ENCODE measurements around the gene CARD11.
"Not testable (repeated sequence)": the region's sequence is repeated elsewhere in the genome, so short reads cannot be mapped to it uniquely, and the experiment has no call there.

The CARD11 gene

DNA sequence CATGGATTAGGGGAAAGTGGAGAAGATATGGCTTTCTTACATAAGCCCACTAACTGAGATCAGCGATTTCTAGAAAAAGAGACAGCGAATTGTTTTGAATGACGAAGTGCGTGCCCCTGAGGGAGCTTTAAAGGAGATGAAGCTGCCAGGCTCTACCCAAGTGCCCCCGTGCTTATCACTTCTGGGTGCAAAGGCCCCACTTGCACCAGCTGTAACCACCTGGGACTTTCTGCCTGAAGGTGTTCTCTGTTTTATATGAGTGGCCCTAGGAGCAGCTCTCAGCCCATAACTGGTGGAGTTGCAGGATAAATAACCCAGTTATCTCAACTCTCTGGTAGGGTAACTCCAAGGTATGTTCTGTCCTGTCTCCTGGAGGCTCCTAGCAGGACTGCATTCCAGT, 20.4 kb upstream of the CARD11 start:
- no peak for DNase-seq (ENCODE audit: low read depth in 2 of 2)

DNA sequence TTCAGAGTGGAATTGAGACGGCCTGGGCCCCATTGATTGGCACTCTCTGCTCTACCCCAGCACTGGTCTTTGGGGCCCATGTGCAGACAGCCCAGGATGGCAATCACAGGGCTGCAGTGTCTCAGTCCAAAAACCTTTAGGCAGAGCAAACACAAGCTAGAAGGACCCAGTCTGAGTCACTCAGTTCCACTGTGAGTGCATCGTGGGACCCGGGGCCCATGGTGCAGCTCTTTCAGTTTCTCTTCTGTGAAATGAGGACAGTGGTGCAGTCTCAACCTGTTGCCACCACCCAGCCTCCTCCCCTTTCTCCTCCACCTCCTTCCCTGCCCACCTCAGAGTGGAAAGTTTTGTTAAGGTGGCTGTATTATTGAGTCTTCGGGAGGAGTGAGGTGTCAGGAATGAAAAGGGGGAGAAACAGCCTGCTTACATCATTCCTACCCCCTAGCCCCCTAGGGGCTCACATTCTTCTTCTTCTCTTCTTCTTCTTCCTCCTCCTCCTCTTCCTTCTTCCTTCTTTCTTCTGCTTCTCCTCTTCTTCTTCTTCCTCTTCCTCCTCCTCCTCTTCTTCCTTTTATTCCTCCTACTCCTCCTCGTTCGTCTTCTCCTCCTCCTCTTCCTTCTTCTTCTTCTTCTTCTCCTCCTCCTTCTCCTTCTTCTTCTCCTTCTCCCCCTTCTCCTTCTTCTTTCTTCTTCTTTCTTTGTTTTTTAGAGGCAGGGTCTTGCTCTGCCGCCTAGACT, 19.5 kb upstream of the CARD11 start:
- peak; percentile 72 to 77 for DNase-seq (ENCODE audit: low read depth in 2 of 2)

DNA sequence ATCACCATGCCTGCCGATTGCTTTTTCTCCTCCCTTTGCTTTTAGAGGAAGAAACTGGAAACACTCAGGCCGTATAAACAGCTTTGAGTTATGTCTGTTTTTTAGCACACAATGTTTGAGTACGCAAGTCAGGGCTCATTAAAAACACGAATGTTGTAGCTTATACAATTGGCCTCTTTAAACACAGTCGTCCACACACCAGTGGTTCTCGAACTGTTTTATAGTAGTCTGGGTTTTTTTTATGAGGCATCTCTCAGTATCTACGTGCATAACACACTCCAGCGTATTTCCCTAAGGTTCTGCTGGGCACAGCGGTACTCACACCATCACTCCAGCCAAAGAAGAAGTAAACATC, 13.4 kb upstream of the CARD11 start:
- DNase-seq (ENCODE audit: low read depth in 2 of 2): no peak

DNA sequence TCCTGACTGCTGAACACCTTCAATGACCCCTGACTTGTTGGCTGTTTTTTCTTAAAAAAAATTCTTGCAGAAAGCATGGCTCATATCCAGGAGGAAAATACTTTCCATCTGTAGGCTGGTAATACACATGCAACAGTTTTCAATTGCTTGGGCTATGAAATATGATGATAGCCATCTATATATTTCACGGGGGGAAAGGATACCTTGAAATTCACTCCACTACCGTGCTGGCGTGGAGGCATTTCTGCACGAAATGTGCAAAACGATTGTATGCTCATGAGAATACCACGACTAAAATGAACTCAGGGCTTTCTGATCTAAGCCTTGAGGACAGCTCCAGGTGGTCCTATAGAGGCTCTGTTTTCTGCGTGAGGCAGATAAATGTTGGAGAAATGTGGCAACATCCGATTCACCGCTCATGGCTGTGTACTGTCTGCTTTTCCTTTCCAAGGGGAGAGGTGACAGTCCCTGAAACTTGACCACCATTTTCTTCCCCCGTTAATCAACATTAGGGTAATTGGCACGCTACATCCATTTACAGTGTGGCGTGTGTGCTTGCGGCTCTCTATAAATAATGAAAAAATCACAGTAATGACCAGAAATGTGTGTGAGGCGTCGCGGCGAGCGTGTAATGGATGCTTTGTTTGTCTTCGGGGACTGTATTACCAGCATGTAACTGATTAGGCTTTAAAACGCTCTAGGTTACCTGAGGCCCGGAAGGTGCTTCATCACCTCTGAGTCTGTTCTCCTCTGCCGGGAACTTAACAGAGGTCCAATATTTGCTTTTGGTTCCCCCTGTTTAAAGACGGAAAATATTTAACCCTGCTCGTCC, 12.8 kb upstream of the CARD11 start:
- no peak for DNase-seq (ENCODE audit: low read depth in 2 of 2)

DNA sequence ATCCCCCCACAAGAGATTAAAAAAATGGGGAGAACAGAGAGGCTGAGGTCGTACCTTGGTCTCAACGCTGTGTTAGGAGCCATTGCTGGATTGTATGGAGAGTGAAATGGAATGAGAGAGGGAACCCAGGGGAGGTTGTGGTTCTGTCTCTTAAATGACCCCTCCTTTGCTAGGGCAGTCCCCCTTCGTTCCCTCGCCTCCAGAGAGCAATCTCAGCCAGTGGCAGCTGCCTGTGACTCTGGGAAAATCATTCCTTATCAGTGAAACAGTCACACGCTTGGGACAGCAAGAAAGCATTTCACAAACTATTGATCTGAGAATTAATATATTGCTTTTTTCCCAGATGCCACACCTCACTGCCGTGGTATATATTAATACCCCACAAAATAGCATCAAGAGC, 12.0 kb upstream of the CARD11 start:
- DNase-seq (ENCODE audit: low read depth in 2 of 2): no peak

DNA sequence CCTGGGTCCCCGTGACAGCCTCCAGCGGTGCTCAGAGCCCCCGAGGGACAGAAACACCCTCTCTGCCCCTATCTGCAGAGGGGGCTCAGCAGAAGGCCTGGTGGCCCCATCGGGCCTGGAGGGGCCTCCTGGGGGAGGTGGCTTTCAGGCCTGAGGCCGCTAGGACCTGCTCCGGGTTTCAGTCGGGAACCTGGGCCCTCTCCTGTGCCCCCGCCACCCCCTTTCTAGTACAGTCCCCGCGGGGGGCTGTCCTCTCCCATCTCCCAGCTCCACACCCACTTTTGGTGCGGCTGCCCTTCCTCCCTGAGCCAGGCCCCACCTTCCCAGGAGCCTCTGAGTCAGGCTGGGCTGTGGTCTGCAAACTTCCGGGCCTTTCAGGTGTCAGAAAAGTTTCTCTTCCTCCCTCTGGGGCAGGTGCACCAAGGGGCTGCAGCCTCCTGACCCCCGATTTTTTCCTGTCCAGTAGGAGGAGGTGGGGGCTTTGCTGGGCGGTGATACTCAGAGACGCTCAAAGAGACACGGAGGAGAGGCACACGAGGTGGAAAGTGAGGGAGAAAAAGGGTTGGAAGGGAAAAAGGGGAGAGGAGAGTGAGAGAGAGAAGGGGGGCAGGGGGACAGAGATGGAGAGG, 692 bp downstream of the CARD11 start:
- peak; percentile 45 to 68 for DNase-seq (ENCODE audit: low read depth in 2 of 2)

DNA sequence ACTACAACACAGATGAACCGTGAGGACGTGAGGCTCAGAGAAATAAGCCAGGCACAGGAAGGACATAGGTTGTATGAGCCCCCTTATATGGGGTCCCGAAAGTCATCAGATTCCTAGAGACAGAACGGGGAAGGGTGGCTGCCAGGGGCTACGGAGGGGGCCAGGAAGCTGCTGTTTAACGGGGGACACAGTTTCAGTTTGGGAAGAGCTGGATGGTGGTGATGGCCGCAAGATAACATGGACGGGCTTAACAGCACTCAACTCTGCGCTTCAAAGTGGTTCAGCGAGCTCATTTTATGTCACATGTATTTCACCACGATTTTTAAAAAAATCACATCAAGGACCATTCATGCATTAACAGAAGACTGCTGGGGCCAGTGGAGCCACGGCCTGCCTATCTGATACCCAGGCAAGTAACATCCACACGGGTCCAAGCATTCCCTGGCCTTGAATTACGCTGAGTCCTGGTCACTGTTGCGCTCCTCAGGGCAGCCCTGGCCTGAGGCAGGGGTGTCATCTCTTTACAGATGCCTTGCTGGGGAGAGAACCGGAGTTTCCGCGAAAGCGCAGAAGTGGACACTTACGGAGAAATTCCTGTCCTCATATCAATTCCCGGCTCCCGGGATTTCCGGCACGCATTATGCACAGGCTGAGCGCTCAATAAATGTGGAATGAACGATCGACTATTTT, 1.5 kb downstream of the CARD11 start:
- no peak for DNase-seq (ENCODE audit: low read depth in 2 of 2)

DNA sequence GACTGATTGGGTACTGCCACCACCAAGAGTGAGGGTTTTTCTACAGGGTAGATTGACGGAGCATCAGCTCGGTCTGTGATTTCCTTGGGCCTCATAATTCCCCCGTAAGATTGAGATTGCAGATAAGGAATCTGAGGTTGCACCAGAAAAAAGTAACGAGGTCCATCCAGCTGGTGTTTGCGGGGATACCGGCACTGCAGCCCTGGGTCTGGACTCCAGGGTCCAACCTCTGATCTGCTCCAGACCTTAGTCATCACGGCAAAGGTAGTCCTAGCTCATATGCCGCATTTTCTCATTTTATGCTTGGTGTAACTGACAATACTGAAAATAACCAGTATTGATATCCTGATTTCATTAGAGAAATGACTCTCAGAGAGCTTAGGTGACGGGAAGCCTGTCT, 3.9 kb downstream of the CARD11 start:
- DNase-seq (ENCODE audit: low read depth in 2 of 2): no peak

DNA sequence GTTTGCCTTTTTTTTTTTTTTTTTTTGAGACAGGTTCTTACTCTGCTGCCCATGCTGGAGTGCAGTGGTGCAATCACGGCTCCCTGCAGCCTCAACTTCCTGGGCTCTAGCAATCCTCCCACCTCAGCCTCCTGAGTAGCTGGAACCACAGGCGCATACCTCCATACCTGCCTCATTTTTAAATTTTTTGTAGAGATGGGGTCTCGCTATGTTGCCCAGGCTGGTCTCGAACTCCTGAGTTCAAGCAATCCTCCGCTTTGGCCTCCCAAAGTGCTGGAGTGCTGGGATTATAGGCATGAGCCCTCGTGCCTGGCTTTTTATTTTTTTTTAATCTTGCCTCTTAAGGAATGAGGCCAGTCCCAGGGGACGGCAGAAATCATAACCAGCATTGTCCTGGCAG, 5.7 kb downstream of the CARD11 start:
- not testable (repeated sequence) for DNase-seq (ENCODE audit: low read depth in 2 of 2)

DNA sequence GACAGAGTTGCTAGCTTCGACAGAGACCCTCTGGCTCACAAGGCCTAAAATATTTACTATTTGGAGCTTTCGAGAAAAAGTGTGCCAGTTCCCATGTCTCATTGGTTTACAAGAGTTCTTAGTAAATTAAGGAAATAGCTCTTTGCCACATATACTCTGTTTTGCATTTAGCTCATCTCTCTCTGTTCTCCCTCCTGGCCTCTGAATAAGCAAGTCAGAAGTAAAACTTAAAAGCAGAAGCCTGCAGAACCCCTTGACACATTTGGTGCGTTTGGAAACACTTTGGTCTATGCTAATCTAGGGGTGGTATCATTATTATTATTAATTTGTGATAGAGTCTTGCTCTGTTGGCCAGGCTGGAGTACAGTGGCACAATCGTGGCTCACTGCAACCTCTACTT, 6.4 kb downstream of the CARD11 start:
- DNase-seq (ENCODE audit: low read depth in 2 of 2): no peak

DNA sequence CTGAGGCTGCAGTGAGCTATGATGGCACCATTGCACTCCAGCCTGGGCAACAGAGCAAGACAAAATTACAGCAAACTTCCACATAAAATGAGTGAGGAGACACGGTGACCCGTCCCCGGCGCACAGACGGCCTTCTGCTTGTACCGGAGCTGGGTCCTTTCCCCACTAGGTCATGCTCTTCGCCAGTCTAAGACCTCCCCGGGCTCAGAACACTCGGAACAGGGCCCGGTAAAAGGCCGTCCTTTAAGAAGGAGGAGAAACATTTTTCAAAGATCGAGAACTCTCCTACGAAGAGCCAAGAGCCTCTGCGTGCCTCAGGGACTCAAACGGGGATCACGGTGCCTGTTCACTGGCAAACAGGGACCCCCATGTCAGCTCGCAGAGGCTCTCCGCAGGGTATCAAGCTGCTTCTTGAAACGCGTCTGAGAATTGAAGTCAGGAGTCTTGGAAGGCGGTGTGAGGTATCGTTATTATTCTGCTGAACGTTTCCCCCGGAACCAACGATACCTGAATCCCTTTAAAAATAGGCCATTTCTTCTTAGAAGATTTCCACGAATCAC, 9.0 kb downstream of the CARD11 start:
- DNase-seq (ENCODE audit: low read depth in 2 of 2): no peak

DNA sequence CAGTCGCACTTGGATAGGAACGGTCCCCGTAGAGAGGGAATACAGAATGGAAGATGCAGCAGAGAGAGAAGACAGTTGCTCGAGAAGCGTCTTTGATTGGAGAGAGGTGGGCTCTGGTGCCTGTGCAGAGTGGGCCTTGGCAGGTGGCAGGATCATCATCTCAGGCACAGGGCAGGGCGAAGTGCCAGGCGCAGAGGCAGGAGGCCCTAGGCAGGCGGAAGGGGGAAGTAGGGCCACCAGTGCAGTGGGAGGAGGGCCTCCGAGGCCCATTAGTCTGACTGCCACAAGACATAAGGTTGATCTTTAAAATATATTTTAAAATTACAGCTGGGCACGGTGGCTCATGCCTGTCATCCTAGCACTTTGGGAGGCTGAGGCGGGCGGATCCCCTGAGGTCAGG, 10.1 kb downstream of the CARD11 start:
- no peak for DNase-seq (ENCODE audit: low read depth in 2 of 2)

DNA sequence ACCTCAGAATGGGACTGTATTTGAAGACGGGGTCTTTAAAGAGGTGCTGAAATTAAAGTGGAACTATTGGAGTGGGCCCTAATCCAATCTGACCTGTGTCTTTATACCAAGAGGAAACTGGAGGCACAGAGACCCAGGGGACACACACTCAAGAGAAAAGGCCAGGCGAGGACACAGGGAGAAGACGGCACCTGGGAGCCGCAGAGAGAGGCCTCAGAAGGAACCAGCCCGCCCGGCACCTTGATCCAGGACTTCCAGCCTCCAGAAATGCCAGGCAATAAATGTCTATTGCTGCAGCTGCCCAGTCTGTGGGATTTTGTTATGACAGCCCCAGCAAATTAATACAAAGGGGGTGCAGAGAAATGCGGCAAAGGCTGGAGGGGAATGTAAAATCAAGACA, 10.5 kb downstream of the CARD11 start:
- no peak for DNase-seq (ENCODE audit: low read depth in 2 of 2)

DNA sequence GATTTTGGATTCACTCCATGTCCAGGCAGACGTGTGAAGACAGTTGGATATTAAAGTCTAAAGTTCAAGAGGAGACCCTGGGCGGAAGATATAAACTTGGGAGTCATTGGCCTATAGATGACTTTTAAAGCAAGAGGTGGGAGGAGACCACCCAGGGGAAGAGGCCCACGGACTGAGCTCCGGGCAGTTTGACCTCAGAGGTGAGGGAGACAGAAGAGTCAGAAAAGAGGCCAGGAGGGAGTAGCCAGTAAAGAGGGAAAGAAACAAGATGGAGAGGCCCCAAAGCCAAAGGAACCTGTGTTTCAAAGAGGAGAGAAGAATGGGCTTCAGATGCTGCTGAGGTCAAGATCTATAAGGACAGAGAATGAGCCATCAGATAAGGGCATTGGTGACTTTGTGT, 11.4 kb downstream of the CARD11 start:
- no peak for DNase-seq (ENCODE audit: low read depth in 2 of 2)

DNA sequence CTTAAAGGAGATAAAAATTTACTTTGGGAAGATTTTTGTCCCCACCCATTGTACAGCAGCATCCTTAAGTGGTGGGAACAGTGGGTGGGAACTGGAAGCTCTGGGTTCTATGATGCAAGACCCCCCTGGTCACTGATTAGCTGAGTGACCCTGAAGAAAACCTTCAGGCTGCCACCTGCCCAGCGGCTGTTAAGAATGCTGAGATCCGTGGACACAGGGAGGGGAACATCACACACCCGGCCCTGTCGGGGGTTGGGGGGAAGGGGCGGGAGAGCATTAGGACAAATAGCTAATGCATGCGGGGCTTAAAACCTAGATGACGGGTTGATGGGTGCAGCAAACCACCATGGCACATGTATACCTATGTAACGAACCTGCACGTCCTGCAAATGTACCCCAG, 14.5 kb downstream of the CARD11 start:
- no peak for DNase-seq (ENCODE audit: low read depth in 2 of 2)

DNA sequence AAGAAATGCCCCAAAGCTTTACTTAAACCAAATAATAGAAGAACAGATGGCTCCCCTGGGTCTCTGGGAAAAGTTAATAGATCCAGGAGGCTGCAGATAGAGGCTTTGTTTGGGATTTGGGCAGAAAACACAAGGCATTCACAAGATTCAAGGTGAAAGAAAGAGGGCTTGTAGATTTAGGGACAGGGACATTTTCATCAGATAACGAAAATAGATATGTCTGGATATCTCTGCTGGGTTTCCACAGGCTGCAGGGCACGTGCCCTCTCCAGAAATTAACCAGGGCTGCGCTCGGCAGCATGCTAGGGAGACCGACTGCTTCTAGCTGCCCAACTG, 14.9 kb downstream of the CARD11 start:
- DNase-seq (ENCODE audit: low read depth in 2 of 2): no peak

DNA sequence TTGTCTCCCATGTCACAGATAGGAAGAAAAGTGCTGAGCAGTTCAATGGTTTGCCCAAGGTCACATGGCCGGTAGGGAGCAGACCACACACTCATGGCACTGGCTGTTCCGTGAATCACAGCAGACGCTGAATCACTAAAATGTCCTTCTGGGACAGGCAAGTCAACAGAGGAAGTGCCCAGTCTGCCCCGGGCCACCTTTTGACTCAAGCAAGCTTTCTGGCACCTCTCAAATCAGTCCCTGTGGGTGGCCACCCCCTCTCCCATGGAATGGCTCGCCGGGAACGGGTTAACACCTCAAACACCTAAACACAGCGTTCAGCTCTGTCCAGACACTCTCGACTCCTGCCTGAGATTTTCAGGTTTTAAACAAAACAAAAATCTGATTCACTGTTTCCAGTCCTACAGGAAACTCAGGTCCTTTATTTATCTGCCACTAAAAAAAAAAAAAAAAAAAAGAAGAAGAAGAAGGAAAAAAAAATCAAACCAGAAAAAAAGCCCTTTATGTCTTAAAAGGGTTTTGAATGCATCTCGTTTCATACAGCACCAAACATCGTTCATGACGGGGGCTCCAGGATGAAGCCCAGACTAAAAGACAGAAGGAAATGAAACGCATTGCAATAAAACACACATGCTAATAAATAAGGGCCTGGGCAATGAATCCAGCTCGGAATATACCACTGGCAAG, 15.5 kb downstream of the CARD11 start:
- DNase-seq (ENCODE audit: low read depth in 2 of 2): peak; percentile 37 to 60

DNA sequence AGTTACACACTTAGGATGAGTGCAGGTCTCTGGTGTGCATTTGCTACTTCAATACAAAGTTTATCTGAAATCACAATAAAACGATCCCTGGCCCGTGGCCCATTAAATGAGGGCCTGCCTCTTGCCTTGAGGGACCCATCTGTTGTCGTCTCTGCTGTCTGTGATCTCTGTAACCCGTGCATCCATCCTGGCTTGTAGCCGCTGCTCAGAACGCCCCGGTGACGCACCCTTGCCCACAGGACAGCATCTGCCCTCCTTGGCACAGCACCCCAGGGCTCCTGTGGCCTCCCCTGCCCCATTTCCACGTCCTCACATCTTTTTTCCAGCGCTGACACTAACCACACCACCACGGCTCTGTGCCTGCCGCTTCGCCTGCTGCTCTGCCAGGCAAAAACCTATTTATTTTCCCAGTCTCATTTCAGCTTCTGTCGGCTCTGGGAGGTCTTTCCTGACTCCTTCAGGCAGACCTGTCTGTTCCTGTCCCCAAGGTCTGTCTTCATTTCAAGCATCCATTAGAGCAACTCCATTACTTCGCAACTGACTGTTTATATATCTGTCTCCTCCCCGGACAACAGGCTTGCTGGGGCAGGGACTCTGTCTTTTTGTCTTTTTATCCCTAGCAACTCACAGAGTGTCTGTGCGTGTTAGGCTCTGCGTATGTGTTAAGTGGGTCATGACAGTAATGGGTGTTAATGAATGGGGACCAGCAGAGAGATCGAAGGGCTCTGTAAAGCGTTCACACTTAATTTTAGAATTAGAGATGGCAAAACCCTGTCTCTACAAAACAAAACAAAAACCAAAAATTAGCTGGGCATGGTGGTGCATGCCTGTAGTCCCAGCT, 16.4 kb downstream of the CARD11 start:
- DNase-seq (ENCODE audit: low read depth in 2 of 2): no peak

DNA sequence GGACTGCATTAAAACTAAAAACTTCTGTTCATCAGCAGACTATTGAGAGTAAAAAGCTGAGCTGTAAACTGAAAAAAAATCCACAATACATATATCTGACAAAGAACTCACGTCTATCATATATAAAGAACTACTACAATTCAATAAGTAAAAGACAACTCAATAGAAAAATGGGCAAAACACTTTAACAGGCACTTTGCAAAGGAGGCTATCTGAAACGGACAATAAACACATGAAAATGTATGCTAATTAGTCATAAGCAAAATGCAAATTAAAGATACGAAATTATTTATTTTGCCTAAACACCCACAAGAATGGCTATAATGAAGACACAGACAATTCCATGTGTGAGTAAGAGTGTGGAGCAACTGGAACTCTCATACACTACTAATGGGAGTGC, 18.1 kb downstream of the CARD11 start:
- no peak for DNase-seq (ENCODE audit: low read depth in 2 of 2)

DNA sequence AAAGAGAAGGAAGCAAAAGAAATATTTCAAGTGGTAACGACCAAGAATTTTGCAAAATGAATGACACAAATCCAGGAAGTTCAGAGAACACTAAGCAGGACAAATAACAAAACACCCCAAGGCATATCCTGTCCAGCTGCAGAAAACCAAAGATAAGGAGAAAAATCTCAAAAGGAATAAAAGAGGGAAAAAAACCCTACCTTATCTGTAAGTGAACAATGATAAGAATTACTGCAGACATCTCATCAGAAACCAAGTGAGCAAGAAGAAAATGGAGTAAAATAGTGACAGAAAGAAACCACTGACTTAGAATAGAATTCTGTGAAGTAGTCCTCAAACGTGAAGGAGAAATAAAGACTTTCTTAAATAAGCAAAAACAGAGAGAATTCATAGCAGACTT, 21.8 kb downstream of the CARD11 start:
- no peak for DNase-seq (ENCODE audit: low read depth in 2 of 2)

DNA sequence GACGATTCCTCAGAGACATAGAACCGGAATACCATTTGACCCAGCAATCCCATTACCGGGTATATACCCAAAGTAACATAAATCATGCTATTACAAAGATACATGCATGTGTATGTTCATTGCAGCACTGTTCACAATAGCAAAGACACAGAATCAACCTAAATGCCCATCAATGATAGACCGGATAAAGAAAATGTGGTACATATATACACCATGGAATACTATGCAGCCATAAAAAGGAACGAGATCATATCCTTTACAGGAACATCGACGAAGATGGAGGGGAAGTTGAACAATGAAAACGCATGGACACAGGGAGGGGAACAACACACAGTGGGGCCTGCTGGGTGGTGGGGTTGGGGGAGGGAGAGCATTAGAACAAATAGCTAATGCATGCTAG, 22.4 kb downstream of the CARD11 start:
- DNase-seq (ENCODE audit: low read depth in 2 of 2): not testable (repeated sequence)

All from stimulated activated CD4-positive, alpha-beta T cell treated with anti-CD3 and anti-CD28 coated beads, Interleukin-4, amount 100 ng/mL, for 48 hours (primary cell).